Measurements from ENCODE around the gene STAMBP.
"Not testable (repeated sequence)": the region's sequence is repeated elsewhere in the genome, so short reads cannot be mapped to it uniquely, and the experiment has no call there.

STAMBP gene

GRCh38 chr2:73828818-73829570 is at the start of gene STAMBP:
STAMBP (plus strand) TSS chr2:73828961; CDS start chr2:73830857, 1,896 bp downstream.
- Histone ChIP-seq H3K9me3 (ENCODE audit: control insufficient read depth in 2 of 2, low read length in 2 of 2) (no peaks in the 10 kb centered on the region), H3K27ac (ENCODE audit: low read depth in 2 of 2, low read length in 2 of 2) (peak within 1 kb of the TSS; percentile 88 to 93), H3K36me3 (ENCODE audit: control insufficient read depth in 2 of 2, insufficient read depth in 2 of 2, low read length in 2 of 2) (peaks cover 13 to 14% of the 10 kb centered on the region in 2 donors), H3K27me3 (ENCODE audit: control insufficient read depth in 2 of 2, insufficient read depth in 2 of 2, low read length in 2 of 2) (no peaks in the 10 kb centered on the region), H3K4me3 (ENCODE audit: low read length in 2 of 2) (peak within 1 kb of the TSS; percentile 96), H3K9ac (ENCODE audit: low read depth in 1 of 2, low read length in 2 of 2) (peak within 1 kb of the TSS; percentile 94 to 99), H3K4me1 (ENCODE audit: control insufficient read depth in 2 of 2, insufficient read depth in 2 of 2, low read length in 2 of 2) (peaks cover 8 to 11% of the 10 kb centered on the region in 2 donors)

GRCh38 chr2:73779467-73780236 is 49.1 kb upstream of the STAMBP start, which contains the start of gene DUSP11:
DUSP11 (minus strand) TSS chr2:73780103; CDS start chr2:73779974, 129 bp downstream.
- no peaks in the 10 kb centered on the region for H3K9me3 ChIP-seq (ENCODE audit: control insufficient read depth in 2 of 2, low read length in 2 of 2)
- H3K27me3 ChIP-seq (ENCODE audit: control insufficient read depth in 2 of 2, insufficient read depth in 2 of 2, low read length in 2 of 2), result no peaks in the 10 kb centered on the region
- H3K9ac ChIP-seq (ENCODE audit: low read depth in 1 of 2, low read length in 2 of 2), result peak within 1 kb of the TSS; percentile 92 to 99
- peak within 1 kb of the TSS; percentile 78 to 90 for H3K27ac ChIP-seq (ENCODE audit: low read depth in 2 of 2, low read length in 2 of 2)
- H3K4me1 ChIP-seq (ENCODE audit: control insufficient read depth in 2 of 2, insufficient read depth in 2 of 2, low read length in 2 of 2), result peaks cover 8 to 9% of the 10 kb centered on the region in 2 donors
- peaks cover 19 to 21% of the 10 kb centered on the region in 2 donors for H3K36me3 ChIP-seq (ENCODE audit: control insufficient read depth in 2 of 2, insufficient read depth in 2 of 2, low read length in 2 of 2)
- H3K4me3 ChIP-seq (ENCODE audit: low read length in 2 of 2), result peak within 1 kb of the TSS; percentile 96 to 100

- Histone ChIP-seq H3K27ac (ENCODE audit: low read depth in 2 of 2, low read length in 2 of 2) (no peak overlapping the region), H3K9ac (ENCODE audit: low read depth in 1 of 2, low read length in 2 of 2) (peak overlapping the region; percentile 92 to 99), H3K4me1 (ENCODE audit: control insufficient read depth in 2 of 2, insufficient read depth in 2 of 2, low read length in 2 of 2) (peaks cover 8 to 9% of the 10 kb centered on the region in 2 donors), H3K36me3 (ENCODE audit: control insufficient read depth in 2 of 2, insufficient read depth in 2 of 2, low read length in 2 of 2) (peaks cover 15 to 16% of the 10 kb centered on the region in 2 donors), H3K9me3 (ENCODE audit: control insufficient read depth in 2 of 2, low read length in 2 of 2) (no peaks in the 10 kb centered on the region), H3K4me3 (ENCODE audit: low read length in 2 of 2) (peak overlapping the region; percentile 96 to 100), H3K27me3 (ENCODE audit: control insufficient read depth in 2 of 2, insufficient read depth in 2 of 2, low read length in 2 of 2) (no peaks in the 10 kb centered on the region)
Observed at GRCh38 chr2:73780237-73780582, 48.6 kb upstream of the STAMBP start.

- not testable (repeated sequence) for H3K9me3 ChIP-seq (ENCODE audit: control insufficient read depth in 2 of 2, low read length in 2 of 2); H3K4me1 ChIP-seq (ENCODE audit: control insufficient read depth in 2 of 2, insufficient read depth in 2 of 2, low read length in 2 of 2); H3K9ac ChIP-seq (ENCODE audit: low read depth in 1 of 2, low read length in 2 of 2); H3K4me3 ChIP-seq (ENCODE audit: low read length in 2 of 2); H3K27me3 ChIP-seq (ENCODE audit: control insufficient read depth in 2 of 2, insufficient read depth in 2 of 2, low read length in 2 of 2); H3K36me3 ChIP-seq (ENCODE audit: control insufficient read depth in 2 of 2, insufficient read depth in 2 of 2, low read length in 2 of 2); H3K27ac ChIP-seq (ENCODE audit: low read depth in 2 of 2, low read length in 2 of 2)
Observed at GRCh38 chr2:73783402-73783801, 45.4 kb upstream of the STAMBP start.

DNA sequence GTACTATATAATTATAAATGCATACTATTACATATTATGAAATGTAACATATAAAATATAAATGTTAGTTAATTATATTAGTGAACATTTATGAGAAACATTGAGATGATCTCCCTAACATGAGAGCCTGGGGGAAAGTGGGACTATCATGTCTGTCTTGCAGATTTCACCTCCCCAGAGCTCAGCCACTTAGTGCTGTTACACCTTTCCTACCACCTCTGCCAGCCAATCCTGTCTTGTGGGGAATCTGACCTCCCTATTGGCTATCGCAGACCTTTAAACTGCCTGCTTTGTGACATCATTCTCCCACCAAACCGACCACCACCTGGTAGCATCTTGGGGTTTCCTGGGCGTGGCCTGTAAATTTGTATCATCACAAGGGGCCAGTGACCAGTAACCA is 44.9 kb upstream of the STAMBP start, which contains the start of gene C2orf78:
Gene C2orf78 (plus strand): TSS at position 301 of the 400 bp plus-strand sequence. CDS start 127 bp downstream, outside the sequence.
- not testable (repeated sequence) for H3K9ac ChIP-seq (ENCODE audit: low read depth in 1 of 2, low read length in 2 of 2); H3K4me3 ChIP-seq (ENCODE audit: low read length in 2 of 2); H3K36me3 ChIP-seq (ENCODE audit: control insufficient read depth in 2 of 2, insufficient read depth in 2 of 2, low read length in 2 of 2); H3K4me1 ChIP-seq (ENCODE audit: control insufficient read depth in 2 of 2, insufficient read depth in 2 of 2, low read length in 2 of 2); H3K27me3 ChIP-seq (ENCODE audit: control insufficient read depth in 2 of 2, insufficient read depth in 2 of 2, low read length in 2 of 2); H3K9me3 ChIP-seq (ENCODE audit: control insufficient read depth in 2 of 2, low read length in 2 of 2); H3K27ac ChIP-seq (ENCODE audit: low read depth in 2 of 2, low read length in 2 of 2)

DNA sequence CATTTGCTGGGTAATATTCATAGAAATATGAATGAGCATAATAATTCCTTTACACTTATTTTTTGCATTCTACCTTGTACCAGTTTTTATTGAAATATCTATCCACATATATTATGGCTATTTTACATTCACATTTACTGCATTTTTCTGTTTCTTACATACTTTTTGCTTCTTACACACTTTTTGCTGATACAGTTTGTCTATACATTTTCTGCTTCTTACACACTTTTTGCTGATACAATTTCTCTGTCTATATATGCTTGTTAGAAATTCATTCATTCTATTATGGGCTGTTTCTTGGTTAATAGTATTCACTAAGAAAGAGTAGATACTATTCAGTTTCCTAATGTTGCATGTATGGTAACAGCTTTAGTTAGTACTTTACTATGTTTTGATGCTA is 16.9 kb upstream of the STAMBP start:
- no peak overlapping the region for H3K4me3 ChIP-seq (ENCODE audit: low read length in 2 of 2)
- no peaks in the 10 kb centered on the region for H3K9me3 ChIP-seq (ENCODE audit: control insufficient read depth in 2 of 2, low read length in 2 of 2)
- no peaks in the 10 kb centered on the region for H3K4me1 ChIP-seq (ENCODE audit: control insufficient read depth in 2 of 2, insufficient read depth in 2 of 2, low read length in 2 of 2)
- no peaks in the 10 kb centered on the region for H3K36me3 ChIP-seq (ENCODE audit: control insufficient read depth in 2 of 2, insufficient read depth in 2 of 2, low read length in 2 of 2)
- no peak overlapping the region for H3K27ac ChIP-seq (ENCODE audit: low read depth in 2 of 2, low read length in 2 of 2)
- no peak overlapping the region for H3K9ac ChIP-seq (ENCODE audit: low read depth in 1 of 2, low read length in 2 of 2)
- H3K27me3 ChIP-seq (ENCODE audit: control insufficient read depth in 2 of 2, insufficient read depth in 2 of 2, low read length in 2 of 2), result no peaks in the 10 kb centered on the region

- H3K36me3 ChIP-seq (ENCODE audit: control insufficient read depth in 2 of 2, insufficient read depth in 2 of 2, low read length in 2 of 2), result no peaks in the 10 kb centered on the region
- no peaks in the 10 kb centered on the region for H3K4me1 ChIP-seq (ENCODE audit: control insufficient read depth in 2 of 2, insufficient read depth in 2 of 2, low read length in 2 of 2)
- no peak overlapping the region for H3K9ac ChIP-seq (ENCODE audit: low read depth in 1 of 2, low read length in 2 of 2)
- no peaks in the 10 kb centered on the region for H3K9me3 ChIP-seq (ENCODE audit: control insufficient read depth in 2 of 2, low read length in 2 of 2)
- no peak overlapping the region for H3K4me3 ChIP-seq (ENCODE audit: low read length in 2 of 2)
- H3K27ac ChIP-seq (ENCODE audit: low read depth in 2 of 2, low read length in 2 of 2), result no peak overlapping the region
- H3K27me3 ChIP-seq (ENCODE audit: control insufficient read depth in 2 of 2, insufficient read depth in 2 of 2, low read length in 2 of 2), result no peaks in the 10 kb centered on the region
Observed at GRCh38 chr2:73812635-73813034, 16.1 kb upstream of the STAMBP start.

- Histone ChIP-seq H3K9me3 (ENCODE audit: control insufficient read depth in 2 of 2, low read length in 2 of 2) (no peaks in the 10 kb centered on the region), H3K9ac (ENCODE audit: low read depth in 1 of 2, low read length in 2 of 2) (no peak overlapping the region), H3K36me3 (ENCODE audit: control insufficient read depth in 2 of 2, insufficient read depth in 2 of 2, low read length in 2 of 2) (no peaks in the 10 kb centered on the region), H3K27ac (ENCODE audit: low read depth in 2 of 2, low read length in 2 of 2) (no peak overlapping the region), H3K4me3 (ENCODE audit: low read length in 2 of 2) (no peak overlapping the region), H3K27me3 (ENCODE audit: control insufficient read depth in 2 of 2, insufficient read depth in 2 of 2, low read length in 2 of 2) (no peaks in the 10 kb centered on the region), H3K4me1 (ENCODE audit: control insufficient read depth in 2 of 2, insufficient read depth in 2 of 2, low read length in 2 of 2) (no peaks in the 10 kb centered on the region)
Observed at GRCh38 chr2:73818296-73818695, 10.5 kb upstream of the STAMBP start.

- no peaks in the 10 kb centered on the region for H3K4me1 ChIP-seq (ENCODE audit: control insufficient read depth in 2 of 2, insufficient read depth in 2 of 2, low read length in 2 of 2)
- no peak overlapping the region for H3K27ac ChIP-seq (ENCODE audit: low read depth in 2 of 2, low read length in 2 of 2)
- no peaks in the 10 kb centered on the region for H3K36me3 ChIP-seq (ENCODE audit: control insufficient read depth in 2 of 2, insufficient read depth in 2 of 2, low read length in 2 of 2)
- H3K9ac ChIP-seq (ENCODE audit: low read depth in 1 of 2, low read length in 2 of 2), result no peak overlapping the region
- no peaks in the 10 kb centered on the region for H3K27me3 ChIP-seq (ENCODE audit: control insufficient read depth in 2 of 2, insufficient read depth in 2 of 2, low read length in 2 of 2)
- H3K9me3 ChIP-seq (ENCODE audit: control insufficient read depth in 2 of 2, low read length in 2 of 2), result no peaks in the 10 kb centered on the region
- no peak overlapping the region for H3K4me3 ChIP-seq (ENCODE audit: low read length in 2 of 2)
Observed at GRCh38 chr2:73821227-73821626, 7.5 kb upstream of the STAMBP start.

- Histone ChIP-seq H3K27ac (ENCODE audit: low read depth in 2 of 2, low read length in 2 of 2) (no peak overlapping the region), H3K9ac (ENCODE audit: low read depth in 1 of 2, low read length in 2 of 2) (no peak overlapping the region), H3K9me3 (ENCODE audit: control insufficient read depth in 2 of 2, low read length in 2 of 2) (no peaks in the 10 kb centered on the region), H3K4me1 (ENCODE audit: control insufficient read depth in 2 of 2, insufficient read depth in 2 of 2, low read length in 2 of 2) (no peaks in the 10 kb centered on the region), H3K4me3 (ENCODE audit: low read length in 2 of 2) (no peak overlapping the region), H3K36me3 (ENCODE audit: control insufficient read depth in 2 of 2, insufficient read depth in 2 of 2, low read length in 2 of 2) (no peaks in the 10 kb centered on the region), H3K27me3 (ENCODE audit: control insufficient read depth in 2 of 2, insufficient read depth in 2 of 2, low read length in 2 of 2) (no peaks in the 10 kb centered on the region)
Observed at GRCh38 chr2:73821669-73822068, 7.1 kb upstream of the STAMBP start.
